HepG2 (cell line): ENCODE data around the gene HOXA6.

Source experiments
- EZH2 ChIP-seq: conservative IDR thresholded peaks from 2 replicates; pipeline ENCODE4 v1.6.1; 2012; ENCODE audit warnings: mild to moderate bottlenecking, low read depth, low read length, moderate library complexity
- HNF4G ChIP-seq, 2 experiments: sonication (generic) in 1 of 2; formaldehyde crosslinking in 1 of 2; IDR thresholded peaks; 2 replicates each; pipeline versions ENCODE4 v1.4.0 to v1.6.1; 2011 to 2020; ENCODE audit warnings: borderline replicate concordance in 2 of 2, low read depth in 2 of 2, mild to moderate bottlenecking in 2 of 2, low read length in 1 of 2, missing genetic modification reagents in 1 of 2, moderate library complexity in 1 of 2
- PHF8 ChIP-seq: sonication (generic); formaldehyde crosslinking; IDR thresholded peaks from 2 replicates; pipeline ENCODE4 v1.5.0; 2020; ENCODE audit warnings: missing genetic modification reagents
- POLR2A ChIP-seq, 2 experiments: IDR thresholded peaks; 2 replicates each; pipeline ENCODE4 v1.6.1; 2011; ENCODE audit warnings: low read depth in 2 of 2, low read length in 2 of 2, mild to moderate bottlenecking in 1 of 2, moderate library complexity in 1 of 2; ENCODE audit not compliant: insufficient read depth in 1 of 2
- POLR2AphosphoS5 ChIP-seq: IDR thresholded peaks from 2 replicates; pipeline ENCODE4 v1.6.1; 2012; ENCODE audit warnings: low read depth, low read length
- RXRB ChIP-seq: IDR thresholded peaks from 2 replicates; pipeline ENCODE4 v1.6.1; 2016; ENCODE audit warnings: borderline replicate concordance, missing genetic modification reagents, missing compliant biosample characterization
- ZNF749 ChIP-seq: sonication (generic); formaldehyde crosslinking; IDR thresholded peaks from 2 replicates; pipeline ENCODE4 v1.8.0; 2022; ENCODE audit warnings: mild to moderate bottlenecking, missing genetic modification reagents, moderate library complexity, borderline replicate concordance

- TF ChIP-seq RXRB (CRISPR knock-in tag) (no peak), POLR2A (IDR thresholded peaks at IDR 0.05; ENCODE audit: insufficient read depth in 1 of 2, low read depth in 2 of 2, low read length in 2 of 2) (no peak), ZNF749 (no peak), HNF4G (IDR thresholded peaks at IDR 0.05; ENCODE audit: borderline replicate concordance, low read depth, low read length) (no peak), HNF4G (CRISPR knock-in tag; IDR thresholded peaks at IDR 0.05; ENCODE audit: borderline replicate concordance, low read depth) (no peak), PHF8 (CRISPR knock-in tag) (no peak), EZH2 (no peak), POLR2AphosphoS5 (no peak)
Measured at GRCh38 chr7:27112955-27113949, 34.3 kb downstream of the HOXA6 start.
